Measurements from ENCODE around the gene SRGAP2C. TPM values are rescaled to one million over a fixed set of nuclear protein-coding genes. Genes with fewer than 3 reads are reported as not detected.
"Not testable (repeated sequence)": the region's sequence is repeated elsewhere in the genome, so short reads cannot be mapped to it uniquely, and the experiment has no call there.

Gene SRGAP2C
- polyA plus RNA-seq, 12 donors: 18.0 to 31.8 (median 24.6) TPM; not detected in 1

DNA sequence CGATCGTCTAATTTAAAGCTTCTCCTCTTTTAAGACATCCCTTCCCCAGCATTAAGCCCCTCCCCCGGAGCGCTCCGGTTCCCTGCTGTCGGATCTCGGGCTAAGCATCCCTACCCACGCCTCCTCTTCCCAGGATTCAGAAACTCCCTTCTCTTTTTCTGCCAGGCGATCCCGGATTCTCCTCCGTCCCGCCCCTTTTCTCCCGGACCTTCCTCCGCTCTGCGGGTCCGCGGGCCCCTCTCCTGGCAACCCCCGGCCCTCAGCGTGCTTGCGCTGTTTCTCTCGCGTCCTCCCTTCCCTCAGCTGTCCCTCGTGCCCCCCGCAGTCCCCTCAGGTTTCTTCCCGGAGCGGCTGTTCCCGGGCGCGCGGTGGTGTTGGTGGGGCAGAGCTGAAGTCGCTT is 908 bp upstream of the SRGAP2C start:
- not testable (repeated sequence) for DNase-seq

GRCh38 chr1:121185140-121185708 is 449 bp downstream of the SRGAP2C start:
- not testable (repeated sequence) for DNase-seq

GRCh38 chr1:121186191-121186590 is 1.4 kb downstream of the SRGAP2C start:
- not testable (repeated sequence) for DNase-seq

DNA sequence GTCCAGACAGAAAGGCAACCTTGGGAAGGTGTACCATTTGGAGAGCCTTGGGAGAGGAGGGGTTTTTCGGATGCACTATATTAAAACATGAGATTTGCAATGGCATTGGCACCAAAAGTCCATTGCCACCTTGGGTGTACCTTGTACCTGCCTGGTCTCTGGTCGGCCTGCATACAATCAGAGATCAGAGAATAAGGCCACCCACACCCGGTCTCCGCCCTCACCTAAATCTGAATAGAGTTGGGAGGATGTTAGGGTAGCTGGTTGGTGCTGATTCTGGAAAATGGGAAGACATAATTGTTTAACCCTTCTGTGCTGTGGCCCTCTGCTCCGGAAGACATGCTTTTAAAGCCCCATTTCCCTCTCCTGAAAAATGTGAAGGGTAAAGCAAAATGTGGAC is 3.1 kb downstream of the SRGAP2C start:
- not testable (repeated sequence) for DNase-seq

- not testable (repeated sequence) for DNase-seq
These were observed 7.7 kb downstream of the SRGAP2C start for GRCh38 chr1:121192512-121192911.

- DNase-seq: not testable (repeated sequence)
These were observed 12.5 kb downstream of the SRGAP2C start for GRCh38 chr1:121197095-121197882.

DNA sequence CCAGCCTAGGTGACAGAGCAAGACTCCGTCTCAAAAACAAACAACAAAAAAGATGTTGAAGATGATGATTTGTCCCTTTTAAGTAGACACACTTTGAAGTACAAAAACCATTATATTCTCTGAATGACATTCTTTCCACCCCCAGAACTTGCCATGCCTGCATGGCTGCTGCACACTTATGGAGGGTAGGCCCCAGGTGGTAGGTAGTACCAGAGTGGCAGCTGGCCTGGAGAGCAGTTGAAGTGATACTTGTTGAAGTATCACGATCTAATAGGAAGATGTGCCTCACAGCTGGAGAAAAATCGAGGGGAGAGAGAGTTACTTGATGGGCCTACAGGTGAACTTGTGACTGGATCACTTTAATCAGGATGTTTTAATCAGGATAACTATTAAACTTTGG is 15.0 kb downstream of the SRGAP2C start:
- DNase-seq: not testable (repeated sequence)

- DNase-seq: not testable (repeated sequence)
These were observed 15.5 kb downstream of the SRGAP2C start for GRCh38 chr1:121200232-121200631.

- not testable (repeated sequence) for DNase-seq
These were observed 16.5 kb downstream of the SRGAP2C start for GRCh38 chr1:121200985-121201981.

- not testable (repeated sequence) for DNase-seq
These were observed 18.2 kb downstream of the SRGAP2C start for GRCh38 chr1:121202986-121203385.

GRCh38 chr1:121205786-121206711 is 21.3 kb downstream of the SRGAP2C start:
- DNase-seq: not testable (repeated sequence)

DNA sequence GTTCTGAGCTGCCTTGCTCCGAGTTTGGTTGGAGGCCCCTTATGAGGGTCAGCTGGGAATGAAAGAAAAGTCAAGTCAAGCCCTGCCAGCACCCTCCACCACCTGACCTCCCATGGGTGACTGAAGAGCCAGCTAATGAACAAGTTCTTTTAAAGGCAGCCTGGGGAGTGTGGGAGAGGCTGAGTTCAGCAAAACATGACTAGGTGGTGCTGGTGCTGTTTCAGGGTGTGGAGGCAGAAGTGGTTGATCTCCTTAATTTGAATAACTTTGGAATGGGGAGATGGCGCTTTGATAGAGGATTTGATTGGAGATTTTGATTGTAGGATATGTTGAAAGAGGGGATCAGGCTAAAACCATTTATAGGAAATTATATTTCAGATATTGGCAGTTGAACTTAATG is 22.6 kb downstream of the SRGAP2C start:
- DNase-seq: not testable (repeated sequence)

DNA sequence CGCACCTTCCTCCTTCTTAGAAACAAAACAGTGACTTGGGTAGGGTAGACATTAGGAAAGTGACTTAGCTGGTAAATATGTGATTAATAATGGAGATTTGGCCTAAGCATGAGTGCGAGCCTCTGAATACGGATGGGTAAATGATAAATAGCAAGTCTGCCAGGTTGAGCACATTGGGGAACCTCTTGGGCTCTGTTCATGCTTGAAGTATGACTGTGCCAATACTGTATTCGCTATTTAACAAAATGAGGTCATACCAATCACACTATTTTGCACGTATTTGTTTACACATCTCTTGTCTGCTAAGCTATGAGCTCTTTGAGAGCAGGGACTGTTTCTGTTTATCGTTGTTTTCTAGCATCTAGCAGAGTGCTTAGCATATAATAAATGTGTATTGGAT is 23.6 kb downstream of the SRGAP2C start:
- not testable (repeated sequence) for DNase-seq

DNA sequence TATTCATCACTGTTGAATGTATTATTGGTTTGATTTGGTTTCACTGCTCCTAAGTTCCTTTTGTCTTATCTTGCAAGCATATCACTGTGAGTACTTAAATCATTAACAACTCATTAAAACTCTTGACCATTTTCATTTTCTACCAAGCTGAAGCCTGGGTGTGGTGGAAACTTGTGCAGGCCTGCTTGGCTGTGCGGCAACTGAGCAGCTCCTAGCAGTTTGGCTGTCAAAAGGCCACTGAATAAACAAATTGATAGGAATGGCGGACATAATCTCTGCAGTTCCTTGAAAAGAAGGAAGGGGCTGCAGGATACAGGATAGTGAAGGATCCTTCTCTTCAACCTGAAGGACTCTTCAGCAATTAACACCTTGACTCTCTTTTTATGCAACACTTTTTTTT is 26.0 kb downstream of the SRGAP2C start:
- not testable (repeated sequence) for DNase-seq

DNA sequence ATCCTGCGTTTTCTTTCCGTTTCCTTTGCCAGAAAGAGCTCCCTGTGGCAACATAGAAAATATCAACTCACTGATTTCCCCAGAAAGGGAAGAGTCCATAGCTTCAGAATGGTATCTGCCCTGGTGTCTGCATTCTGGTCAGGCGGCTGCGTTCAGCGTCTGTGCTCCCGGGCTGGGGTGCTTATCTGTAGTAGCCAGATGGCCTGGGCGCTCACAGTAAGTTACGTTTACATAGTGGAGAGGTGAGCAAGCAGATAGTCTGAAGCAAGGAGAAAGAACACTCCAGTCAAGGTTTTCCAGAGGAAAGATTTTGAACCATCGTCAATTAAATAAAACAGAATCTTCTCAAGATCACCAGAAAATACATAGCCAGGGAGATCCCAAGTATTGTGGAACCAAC is 28.7 kb downstream of the SRGAP2C start:
- not testable (repeated sequence) for DNase-seq

DNA sequence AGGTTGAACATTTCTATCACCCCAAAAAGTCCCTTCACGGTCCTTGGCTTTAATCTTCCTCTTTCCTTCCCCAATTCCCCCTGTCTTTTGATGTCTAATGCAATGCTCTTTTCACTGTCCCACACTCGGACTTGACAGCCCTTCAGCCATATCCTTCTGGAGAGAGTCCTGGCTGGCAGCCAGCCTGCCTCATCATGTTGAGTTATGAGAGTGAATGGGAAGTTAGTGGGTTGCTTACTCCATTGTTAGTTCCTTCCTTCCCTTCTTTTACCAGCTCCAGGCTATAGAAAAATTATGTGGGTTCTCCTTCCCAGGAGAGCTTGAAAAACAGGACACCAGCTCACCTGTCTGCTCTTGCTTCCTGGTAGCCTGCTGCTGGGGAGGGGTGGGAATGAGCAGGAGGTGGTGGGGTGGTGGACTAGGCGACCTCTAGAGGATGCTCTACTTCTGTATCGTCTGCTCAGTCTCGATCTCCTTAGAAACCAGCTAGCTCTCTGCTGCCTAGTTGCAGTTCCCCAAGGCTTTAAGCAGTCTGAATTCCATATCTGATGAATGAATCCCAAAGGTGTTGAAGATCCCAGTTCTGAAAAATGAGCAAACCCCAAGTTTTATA is 29.9 kb downstream of the SRGAP2C start:
- not testable (repeated sequence) for DNase-seq

GRCh38 chr1:121215699-121216417 is 31.1 kb downstream of the SRGAP2C start:
- not testable (repeated sequence) for DNase-seq

DNA sequence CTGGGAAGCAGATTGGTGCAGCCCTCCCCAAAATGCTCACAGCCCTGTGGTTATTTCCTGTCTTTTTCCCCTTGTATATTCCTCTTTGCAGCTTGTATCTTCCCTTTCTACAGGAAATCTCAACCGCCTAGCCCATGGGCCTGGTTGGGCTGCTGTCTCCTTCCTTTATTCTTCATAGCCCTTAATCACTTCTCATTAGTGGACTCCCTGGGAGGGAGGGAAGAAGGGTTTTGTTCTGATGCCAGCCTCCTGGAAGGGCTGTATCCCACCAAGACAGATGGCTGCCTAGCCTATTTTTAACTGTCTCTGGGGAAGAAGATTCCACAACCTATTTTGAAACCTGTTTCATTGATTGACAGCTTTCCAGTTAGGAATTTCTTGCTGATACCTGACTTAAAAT is 31.9 kb downstream of the SRGAP2C start:
- not testable (repeated sequence) for DNase-seq

DNA sequence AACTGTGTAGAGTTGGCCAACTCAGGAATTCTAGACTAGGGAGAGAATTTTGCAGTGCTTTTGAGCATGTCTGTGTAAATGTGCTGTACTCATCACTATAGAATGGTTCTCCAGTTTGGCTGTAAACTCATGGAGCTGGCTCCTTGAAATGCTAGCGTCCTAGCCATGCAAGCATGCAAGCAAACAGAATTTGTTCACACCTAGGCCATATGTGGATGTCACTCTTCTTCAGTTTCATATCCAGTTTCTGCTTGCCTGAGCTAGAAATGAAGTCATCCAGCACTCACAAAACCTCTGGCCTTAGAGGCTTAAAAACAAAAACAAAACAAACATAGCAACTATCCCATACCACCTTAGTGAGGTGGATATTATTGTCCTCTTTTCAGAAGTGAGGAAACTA is 37.0 kb downstream of the SRGAP2C start:
- DNase-seq: not testable (repeated sequence)

- not testable (repeated sequence) for DNase-seq
These were observed 39.9 kb downstream of the SRGAP2C start for GRCh38 chr1:121224714-121225113.
